ENCODE results near the gene AARS2. TPM values are rescaled to one million over a fixed set of nuclear protein-coding genes. Genes with fewer than 3 reads are reported as not detected.

Gene AARS2
- total RNA-seq, 1 experiment from 2014 or later = 28.9 TPM

GRCh38 chr6:44301106-44301505 lies 12.0 kb downstream of the AARS2 start:
- peaks cover 11% of the 10 kb centered on the region for H3K4me1 Mint-ChIP-seq
- no peak overlapping the region for H3K4me3 Mint-ChIP-seq
- ChIA-PET POLR2A (no interaction called here), CTCF (interaction anchor here (1.3 to 3.5 kb wide), 2 partner anchors 12 to 44 kb away, joined by 4 to 16 read pairs; partner anchors contain the start of gene AARS2)
- no peak for DNase-seq (ENCODE audit: low spot score)
- H3K27me3 Mint-ChIP-seq (ENCODE audit: low read depth) = peaks cover 17% of the 10 kb centered on the region
- H3K36me3 Mint-ChIP-seq = peaks cover 46% of the 10 kb centered on the region
- no peaks in the 10 kb centered on the region for H3K9me3 Mint-ChIP-seq
- TF ChIP-seq CREB1 (CRISPR knock-in tag; IDR thresholded peaks at IDR 0.05) (no peak), ETV6 (CRISPR knock-in tag; IDR thresholded peaks at IDR 0.05) (no peak), ZNF263 (CRISPR knock-in tag; IDR thresholded peaks at IDR 0.05; ENCODE audit: low read depth) (no peak), NR3C1 (CRISPR knock-in tag; conservative IDR thresholded peaks at IDR 0.05; ENCODE audit: low read depth) (no peak), RELA (CRISPR knock-in tag; IDR thresholded peaks at IDR 0.05; ENCODE audit: borderline replicate concordance) (no peak), CTCF (IDR thresholded peaks at IDR 0.05) (no peak), ZNF138 (CRISPR knock-in tag; conservative IDR thresholded peaks at IDR 0.05) (no peak), ELF4 (CRISPR knock-in tag; IDR thresholded peaks at IDR 0.05; ENCODE audit: low read depth) (no peak), OVOL2 (CRISPR knock-in tag; IDR thresholded peaks at IDR 0.05; ENCODE audit: borderline replicate concordance) (no peak), JAZF1 (CRISPR knock-in tag; IDR thresholded peaks at IDR 0.05) (no peak)
- TF ChIP-seq, protein P1, sequence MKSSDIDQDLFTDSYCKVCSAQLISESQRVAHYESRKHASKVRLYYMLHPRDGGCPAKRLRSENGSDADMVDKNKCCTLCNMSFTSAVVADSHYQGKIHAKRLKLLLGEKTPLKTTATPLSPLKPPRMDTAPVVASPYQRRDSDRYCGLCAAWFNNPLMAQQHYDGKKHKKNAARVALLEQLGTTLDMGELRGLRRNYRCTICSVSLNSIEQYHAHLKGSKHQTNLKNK (CRISPR knock-in tag; IDR thresholded peaks at IDR 0.05) = no peak
- TF ChIP-seq, protein P2, sequence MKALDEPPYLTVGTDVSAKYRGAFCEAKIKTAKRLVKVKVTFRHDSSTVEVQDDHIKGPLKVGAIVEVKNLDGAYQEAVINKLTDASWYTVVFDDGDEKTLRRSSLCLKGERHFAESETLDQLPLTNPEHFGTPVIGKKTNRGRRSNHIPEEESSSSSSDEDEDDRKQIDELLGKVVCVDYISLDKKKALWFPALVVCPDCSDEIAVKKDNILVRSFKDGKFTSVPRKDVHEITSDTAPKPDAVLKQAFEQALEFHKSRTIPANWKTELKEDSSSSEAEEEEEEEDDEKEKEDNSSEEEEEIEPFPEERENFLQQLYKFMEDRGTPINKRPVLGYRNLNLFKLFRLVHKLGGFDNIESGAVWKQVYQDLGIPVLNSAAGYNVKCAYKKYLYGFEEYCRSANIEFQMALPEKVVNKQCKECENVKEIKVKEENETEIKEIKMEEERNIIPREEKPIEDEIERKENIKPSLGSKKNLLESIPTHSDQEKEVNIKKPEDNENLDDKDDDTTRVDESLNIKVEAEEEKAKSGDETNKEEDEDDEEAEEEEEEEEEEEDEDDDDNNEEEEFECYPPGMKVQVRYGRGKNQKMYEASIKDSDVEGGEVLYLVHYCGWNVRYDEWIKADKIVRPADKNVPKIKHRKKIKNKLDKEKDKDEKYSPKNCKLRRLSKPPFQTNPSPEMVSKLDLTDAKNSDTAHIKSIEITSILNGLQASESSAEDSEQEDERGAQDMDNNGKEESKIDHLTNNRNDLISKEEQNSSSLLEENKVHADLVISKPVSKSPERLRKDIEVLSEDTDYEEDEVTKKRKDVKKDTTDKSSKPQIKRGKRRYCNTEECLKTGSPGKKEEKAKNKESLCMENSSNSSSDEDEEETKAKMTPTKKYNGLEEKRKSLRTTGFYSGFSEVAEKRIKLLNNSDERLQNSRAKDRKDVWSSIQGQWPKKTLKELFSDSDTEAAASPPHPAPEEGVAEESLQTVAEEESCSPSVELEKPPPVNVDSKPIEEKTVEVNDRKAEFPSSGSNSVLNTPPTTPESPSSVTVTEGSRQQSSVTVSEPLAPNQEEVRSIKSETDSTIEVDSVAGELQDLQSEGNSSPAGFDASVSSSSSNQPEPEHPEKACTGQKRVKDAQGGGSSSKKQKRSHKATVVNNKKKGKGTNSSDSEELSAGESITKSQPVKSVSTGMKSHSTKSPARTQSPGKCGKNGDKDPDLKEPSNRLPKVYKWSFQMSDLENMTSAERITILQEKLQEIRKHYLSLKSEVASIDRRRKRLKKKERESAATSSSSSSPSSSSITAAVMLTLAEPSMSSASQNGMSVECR (CRISPR knock-in tag; IDR thresholded peaks at IDR 0.05; ENCODE audit: borderline replicate concordance) = no peak
- TF ChIP-seq, protein P3, sequence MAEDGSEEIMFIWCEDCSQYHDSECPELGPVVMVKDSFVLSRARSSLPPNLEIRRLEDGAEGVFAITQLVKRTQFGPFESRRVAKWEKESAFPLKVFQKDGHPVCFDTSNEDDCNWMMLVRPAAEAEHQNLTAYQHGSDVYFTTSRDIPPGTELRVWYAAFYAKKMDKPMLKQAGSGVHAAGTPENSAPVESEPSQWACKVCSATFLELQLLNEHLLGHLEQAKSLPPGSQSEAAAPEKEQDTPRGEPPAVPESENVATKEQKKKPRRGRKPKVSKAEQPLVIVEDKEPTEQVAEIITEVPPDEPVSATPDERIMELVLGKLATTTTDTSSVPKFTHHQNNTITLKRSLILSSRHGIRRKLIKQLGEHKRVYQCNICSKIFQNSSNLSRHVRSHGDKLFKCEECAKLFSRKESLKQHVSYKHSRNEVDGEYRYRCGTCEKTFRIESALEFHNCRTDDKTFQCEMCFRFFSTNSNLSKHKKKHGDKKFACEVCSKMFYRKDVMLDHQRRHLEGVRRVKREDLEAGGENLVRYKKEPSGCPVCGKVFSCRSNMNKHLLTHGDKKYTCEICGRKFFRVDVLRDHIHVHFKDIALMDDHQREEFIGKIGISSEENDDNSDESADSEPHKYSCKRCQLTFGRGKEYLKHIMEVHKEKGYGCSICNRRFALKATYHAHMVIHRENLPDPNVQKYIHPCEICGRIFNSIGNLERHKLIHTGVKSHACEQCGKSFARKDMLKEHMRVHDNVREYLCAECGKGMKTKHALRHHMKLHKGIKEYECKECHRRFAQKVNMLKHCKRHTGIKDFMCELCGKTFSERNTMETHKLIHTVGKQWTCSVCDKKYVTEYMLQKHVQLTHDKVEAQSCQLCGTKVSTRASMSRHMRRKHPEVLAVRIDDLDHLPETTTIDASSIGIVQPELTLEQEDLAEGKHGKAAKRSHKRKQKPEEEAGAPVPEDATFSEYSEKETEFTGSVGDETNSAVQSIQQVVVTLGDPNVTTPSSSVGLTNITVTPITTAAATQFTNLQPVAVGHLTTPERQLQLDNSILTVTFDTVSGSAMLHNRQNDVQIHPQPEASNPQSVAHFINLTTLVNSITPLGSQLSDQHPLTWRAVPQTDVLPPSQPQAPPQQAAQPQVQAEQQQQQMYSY (CRISPR knock-in tag; IDR thresholded peaks at IDR 0.05) = no peak
- TF ChIP-seq, protein P4, sequence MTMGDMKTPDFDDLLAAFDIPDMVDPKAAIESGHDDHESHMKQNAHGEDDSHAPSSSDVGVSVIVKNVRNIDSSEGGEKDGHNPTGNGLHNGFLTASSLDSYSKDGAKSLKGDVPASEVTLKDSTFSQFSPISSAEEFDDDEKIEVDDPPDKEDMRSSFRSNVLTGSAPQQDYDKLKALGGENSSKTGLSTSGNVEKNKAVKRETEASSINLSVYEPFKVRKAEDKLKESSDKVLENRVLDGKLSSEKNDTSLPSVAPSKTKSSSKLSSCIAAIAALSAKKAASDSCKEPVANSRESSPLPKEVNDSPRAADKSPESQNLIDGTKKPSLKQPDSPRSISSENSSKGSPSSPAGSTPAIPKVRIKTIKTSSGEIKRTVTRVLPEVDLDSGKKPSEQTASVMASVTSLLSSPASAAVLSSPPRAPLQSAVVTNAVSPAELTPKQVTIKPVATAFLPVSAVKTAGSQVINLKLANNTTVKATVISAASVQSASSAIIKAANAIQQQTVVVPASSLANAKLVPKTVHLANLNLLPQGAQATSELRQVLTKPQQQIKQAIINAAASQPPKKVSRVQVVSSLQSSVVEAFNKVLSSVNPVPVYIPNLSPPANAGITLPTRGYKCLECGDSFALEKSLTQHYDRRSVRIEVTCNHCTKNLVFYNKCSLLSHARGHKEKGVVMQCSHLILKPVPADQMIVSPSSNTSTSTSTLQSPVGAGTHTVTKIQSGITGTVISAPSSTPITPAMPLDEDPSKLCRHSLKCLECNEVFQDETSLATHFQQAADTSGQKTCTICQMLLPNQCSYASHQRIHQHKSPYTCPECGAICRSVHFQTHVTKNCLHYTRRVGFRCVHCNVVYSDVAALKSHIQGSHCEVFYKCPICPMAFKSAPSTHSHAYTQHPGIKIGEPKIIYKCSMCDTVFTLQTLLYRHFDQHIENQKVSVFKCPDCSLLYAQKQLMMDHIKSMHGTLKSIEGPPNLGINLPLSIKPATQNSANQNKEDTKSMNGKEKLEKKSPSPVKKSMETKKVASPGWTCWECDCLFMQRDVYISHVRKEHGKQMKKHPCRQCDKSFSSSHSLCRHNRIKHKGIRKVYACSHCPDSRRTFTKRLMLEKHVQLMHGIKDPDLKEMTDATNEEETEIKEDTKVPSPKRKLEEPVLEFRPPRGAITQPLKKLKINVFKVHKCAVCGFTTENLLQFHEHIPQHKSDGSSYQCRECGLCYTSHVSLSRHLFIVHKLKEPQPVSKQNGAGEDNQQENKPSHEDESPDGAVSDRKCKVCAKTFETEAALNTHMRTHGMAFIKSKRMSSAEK (CRISPR knock-in tag; IDR thresholded peaks at IDR 0.05; ENCODE audit: borderline replicate concordance) = no peak
- H3K27ac Mint-ChIP-seq = no peak overlapping the region
- ATAC-seq = no peak
